BLaER1 treated with 17β-estradiol and CSF1 and Interleukin-3, amounts not matched to agents 10 nM and 100 nM (cell line): Measurements from ENCODE around the gene MPG.

Experiments
- H3K27ac ChIP-seq, 11 experiments: shearing (Covaris generic); formaldehyde crosslinking; 2 replicates each; pipeline ENCODE4 v1.8.1; 2022
- H3K27me3 ChIP-seq, 11 experiments: shearing (Covaris generic); formaldehyde crosslinking; 2 replicates each; pipeline ENCODE4 v1.8.1; 2022
- H3K36me3 ChIP-seq, 11 experiments: shearing (Covaris generic); formaldehyde crosslinking; 2 replicates each; pipeline ENCODE4 v1.8.1; 2022
- H3K4me1 ChIP-seq, 10 experiments: shearing (Covaris generic); formaldehyde crosslinking; 2 replicates each; pipeline ENCODE4 v1.8.1; 2022
- H3K4me2 ChIP-seq, 11 experiments: shearing (Covaris generic); formaldehyde crosslinking; 2 replicates each; pipeline ENCODE4 v1.8.1; 2022
- H3K4me3 ChIP-seq, 10 experiments: shearing (Covaris generic); formaldehyde crosslinking; 2 replicates each; pipeline ENCODE4 v1.8.1; 2022
- H3K9ac ChIP-seq, 11 experiments: shearing (Covaris generic); formaldehyde crosslinking; 2 replicates each; pipeline ENCODE4 v1.8.1; 2022
- H3K9me3 ChIP-seq, 11 experiments: shearing (Covaris generic); formaldehyde crosslinking; replicated peaks in 1 of 11; 2 replicates each; pipeline ENCODE4 v1.8.1; 2022
- H4K20me1 ChIP-seq, 11 experiments: shearing (Covaris generic); formaldehyde crosslinking; 2 replicates each; pipeline ENCODE4 v1.8.1; 2022
- Cebpa-rat ChIP-seq, 11 experiments: shearing (Covaris generic); IDR thresholded peaks; 2 replicates each; pipeline ENCODE4 v1.8.1; 2022

Gene MPG

DNA sequence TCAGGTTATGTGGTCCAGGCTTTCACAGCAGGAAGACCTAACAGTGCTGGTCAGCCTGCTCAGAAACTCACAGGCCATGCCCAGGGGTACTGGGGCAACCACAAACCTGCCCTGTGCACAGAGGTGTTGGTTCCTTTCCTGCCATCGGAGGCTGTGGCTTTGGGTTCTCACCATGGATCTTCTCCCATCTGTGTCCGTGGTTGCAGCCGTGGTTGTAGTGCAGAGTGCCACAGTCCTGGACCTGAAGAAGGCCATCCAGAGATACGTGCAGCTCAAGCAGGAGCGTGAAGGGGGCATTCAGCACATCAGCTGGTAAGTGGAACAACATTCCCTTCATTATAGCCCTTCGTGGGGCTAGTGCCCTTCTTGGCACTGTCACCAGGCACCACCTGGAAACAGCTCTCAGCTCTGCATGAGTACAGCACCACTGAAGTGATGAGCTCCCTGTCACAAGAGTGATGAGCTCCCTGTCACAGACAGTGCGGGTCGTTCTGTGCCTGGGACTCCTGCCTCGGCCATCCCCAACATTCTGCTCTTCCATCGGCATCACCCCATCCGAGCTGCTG is 22.4 kb upstream of the MPG start:
- Histone ChIP-seq H3K4me2 (peak overlapping the region in 10 of 11 experiments; percentile 83 to 98 (median 94); a peak in 11 of 22 replicates), H3K27ac (no peak overlapping the region), H4K20me1 (peaks cover 0 to 75% (median 43%) of the 10 kb centered on the region in 11 experiments; a peak in 18 of 22 replicates), H3K9me3 (no peaks in the 10 kb centered on the region), H3K4me3 (no peak overlapping the region; a peak in 1 of 20 replicates), H3K4me1 (peaks cover 35 to 46% (median 39%) of the 10 kb centered on the region in 10 experiments), H3K27me3 (no peaks in the 10 kb centered on the region), H3K9ac (peak overlapping the region in 4 of 11 experiments; percentile 83 to 91 (median 88); a peak in 6 of 22 replicates), H3K36me3 (peaks cover 48 to 70% (median 59%) of the 10 kb centered on the region in 11 experiments)
- TF ChIP-seq Cebpa-rat (IDR thresholded peaks at IDR 0.05), result no peak

DNA sequence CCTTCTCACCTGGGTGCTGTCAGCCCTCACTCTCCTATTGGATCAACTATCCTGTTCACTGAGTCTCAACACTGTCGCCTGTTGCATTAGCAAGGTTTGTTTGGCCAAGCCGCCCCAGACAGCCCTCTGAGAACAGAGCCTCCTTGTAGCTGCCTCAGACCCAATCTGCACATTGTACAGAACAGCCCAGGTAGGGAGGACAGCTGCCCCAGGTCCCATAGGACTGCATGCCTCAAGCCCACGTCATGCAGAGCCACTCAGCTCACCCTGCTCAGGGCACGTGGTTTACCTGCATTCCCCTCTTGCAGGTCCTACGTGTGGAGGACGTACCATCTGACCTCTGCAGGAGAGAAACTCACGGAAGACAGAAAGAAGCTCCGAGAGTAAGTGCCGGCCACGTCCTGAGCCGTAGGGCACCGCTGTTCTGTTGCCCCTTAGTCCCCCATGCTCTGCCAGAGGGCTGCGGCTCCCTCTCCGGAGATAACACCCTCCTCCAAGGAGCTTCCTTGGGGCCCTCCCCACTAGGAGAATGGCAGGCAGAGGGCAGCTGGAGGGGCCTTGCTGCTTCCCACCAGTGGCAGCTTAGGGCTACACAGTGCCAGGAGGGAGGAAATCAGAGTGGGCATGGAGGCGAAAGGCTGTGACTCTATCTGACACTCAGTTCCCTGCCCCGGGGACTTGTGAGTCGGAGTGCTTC is 21.6 kb upstream of the MPG start:
- TF ChIP-seq Cebpa-rat (IDR thresholded peaks at IDR 0.05), result no peak
- Histone ChIP-seq H4K20me1 (peaks cover 0 to 68% (median 36%) of the 10 kb centered on the region in 11 experiments; a peak in 17 of 22 replicates), H3K27me3 (no peaks in the 10 kb centered on the region), H3K4me2 (no peak overlapping the region), H3K4me3 (no peak overlapping the region), H3K4me1 (peaks cover 28 to 38% (median 32%) of the 10 kb centered on the region in 10 experiments), H3K36me3 (peaks cover 43 to 64% (median 51%) of the 10 kb centered on the region in 11 experiments), H3K9ac (peak overlapping the region in 1 of 11 experiments; percentile 83; a peak in 2 of 22 replicates), H3K9me3 (no peaks in the 10 kb centered on the region), H3K27ac (no peak overlapping the region)

DNA sequence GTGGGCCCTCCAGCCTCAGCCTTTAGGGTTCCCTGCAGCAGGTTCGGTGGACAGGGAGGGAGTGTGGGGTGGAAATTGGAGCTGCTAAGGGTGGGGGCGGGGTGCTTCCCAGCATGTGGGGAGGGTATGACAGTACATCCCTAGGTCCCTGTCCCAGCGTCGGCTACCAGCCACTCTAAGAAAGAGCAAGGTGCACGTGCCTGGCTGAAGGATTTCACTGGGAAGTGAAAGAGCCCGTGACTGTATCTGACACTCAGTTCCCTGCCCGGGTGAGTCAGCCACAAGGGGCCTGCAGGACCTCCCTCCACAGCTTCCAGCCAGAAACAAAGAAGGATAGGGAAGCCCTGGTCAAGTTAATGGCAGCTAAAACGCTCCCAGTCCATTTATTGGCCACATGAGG is 20.3 kb upstream of the MPG start:
- Histone ChIP-seq H3K9ac (no peak overlapping the region), H3K4me3 (no peak overlapping the region), H3K9me3 (no peaks in the 10 kb centered on the region), H3K4me2 (peak overlapping the region in 1 of 11 experiments; percentile 32; a peak in 1 of 22 replicates), H3K27ac (no peak overlapping the region), H3K27me3 (no peaks in the 10 kb centered on the region), H4K20me1 (peaks cover 0 to 57% (median 24%) of the 10 kb centered on the region in 11 experiments; a peak in 13 of 22 replicates), H3K36me3 (peaks cover 39 to 69% (median 52%) of the 10 kb centered on the region in 11 experiments), H3K4me1 (peaks cover 15 to 25% (median 18%) of the 10 kb centered on the region in 10 experiments)
- TF ChIP-seq Cebpa-rat (IDR thresholded peaks at IDR 0.05), result no peak

DNA sequence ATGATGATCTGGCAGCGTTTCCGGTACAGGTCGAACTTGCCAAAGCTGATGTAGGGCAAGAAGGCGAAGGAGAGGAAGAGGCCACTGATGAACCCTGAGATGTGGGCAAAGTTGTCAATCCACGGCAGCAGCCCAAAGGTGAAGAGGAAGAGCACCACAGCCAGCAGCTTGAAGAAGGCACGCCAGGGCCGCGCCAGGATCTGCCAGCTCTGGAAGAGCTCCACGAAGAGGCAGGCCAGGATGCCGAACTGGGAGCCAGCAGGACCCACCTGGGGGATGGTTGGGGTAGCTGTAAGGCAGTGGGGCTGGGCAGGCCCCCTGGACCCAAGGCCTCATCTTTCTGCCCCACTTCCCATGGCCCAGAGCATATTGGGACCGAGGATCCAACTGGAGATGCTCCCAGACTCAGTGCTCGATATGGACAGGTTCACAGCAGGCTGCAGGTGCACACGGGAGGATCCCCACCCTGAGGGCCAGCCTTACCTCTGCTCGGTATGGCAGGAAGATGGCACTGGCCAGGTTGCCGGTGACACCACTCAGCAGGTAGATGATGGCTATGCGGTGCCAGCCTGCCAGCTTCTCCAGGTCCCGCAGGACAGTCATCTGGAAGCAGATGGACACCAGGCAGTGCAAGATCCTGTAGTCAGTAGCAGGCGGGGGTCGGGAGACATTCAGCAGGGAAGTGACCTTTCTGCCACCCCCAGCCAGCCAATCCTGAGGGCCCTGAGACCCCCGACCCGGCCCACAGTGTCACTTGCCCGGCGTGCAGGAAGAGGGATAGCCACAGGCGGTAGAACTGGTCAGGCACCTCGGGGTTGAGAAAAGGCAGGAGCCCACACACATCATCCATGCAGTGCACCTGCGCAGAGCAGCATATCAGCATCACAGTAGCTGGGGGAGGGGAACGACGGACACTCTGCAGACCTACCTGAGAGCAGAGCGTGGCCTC is 19.3 kb upstream of the MPG start:
- Histone ChIP-seq H3K36me3 (peaks cover 39 to 80% (median 52%) of the 10 kb centered on the region in 11 experiments), H3K4me3 (no peak overlapping the region), H3K4me2 (no peak overlapping the region), H4K20me1 (peaks cover 0 to 63% (median 21%) of the 10 kb centered on the region in 11 experiments; a peak in 13 of 22 replicates), H3K27ac (no peak overlapping the region), H3K9me3 (no peaks in the 10 kb centered on the region), H3K27me3 (no peaks in the 10 kb centered on the region), H3K4me1 (peaks cover 18 to 26% (median 21%) of the 10 kb centered on the region in 10 experiments), H3K9ac (peak overlapping the region in 1 of 11 experiments; percentile 15; a peak in 1 of 22 replicates)
- TF ChIP-seq Cebpa-rat (IDR thresholded peaks at IDR 0.05), result no peak

DNA sequence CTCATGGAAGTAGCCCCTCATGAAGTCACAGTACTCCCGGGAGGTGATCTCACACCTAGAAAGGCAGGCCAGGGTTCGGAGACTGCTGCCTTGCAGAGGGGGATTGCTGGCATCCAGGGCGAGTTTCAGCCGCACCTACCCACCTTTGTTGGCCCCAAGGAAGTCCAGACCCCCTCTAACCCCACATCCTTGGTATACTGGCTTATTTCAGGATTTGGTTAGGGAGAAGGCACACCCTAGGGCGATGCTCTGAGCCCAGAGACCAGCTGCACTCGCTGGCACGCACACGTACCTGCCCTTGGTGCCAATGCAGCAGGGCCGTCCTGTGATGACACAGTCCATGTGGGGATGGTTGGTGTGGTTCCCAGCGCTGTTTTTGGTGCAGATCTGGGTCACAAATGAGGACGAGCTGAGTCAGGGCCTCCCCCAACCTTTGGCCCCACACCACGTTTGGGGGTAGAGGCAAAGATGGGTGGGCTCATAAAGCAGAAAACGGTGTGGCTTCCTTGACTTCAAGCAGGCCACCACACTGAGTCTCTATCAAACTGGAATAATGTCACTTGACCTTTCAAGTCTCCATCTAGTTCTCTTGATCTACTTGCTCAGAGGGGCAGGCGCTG is 18.5 kb upstream of the MPG start:
- no peak for TF ChIP-seq Cebpa-rat (IDR thresholded peaks at IDR 0.05)

DNA sequence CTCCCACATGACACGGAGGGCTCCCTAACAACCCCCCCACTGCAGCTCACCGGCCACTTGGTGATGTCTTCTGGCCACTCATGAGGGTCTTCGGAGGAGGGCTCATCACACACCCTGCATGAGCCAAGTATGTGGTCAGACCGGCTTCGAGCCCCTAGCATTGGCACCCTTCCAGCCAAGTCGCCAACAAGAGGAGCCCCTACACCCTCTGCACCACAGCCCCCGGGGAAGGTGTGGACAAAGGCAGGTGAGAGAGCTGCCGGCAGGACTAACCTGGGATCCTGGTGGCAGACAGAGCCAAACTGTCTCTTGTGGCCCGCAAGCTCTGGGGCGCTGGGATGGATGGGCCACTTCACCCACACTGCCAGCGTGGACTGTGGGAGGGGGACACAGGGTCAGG is 17.9 kb upstream of the MPG start:
- Histone ChIP-seq H3K27ac (no peak overlapping the region), H3K4me2 (no peak overlapping the region), H3K4me3 (no peak overlapping the region), H3K36me3 (peaks cover 38 to 90% (median 49%) of the 10 kb centered on the region in 11 experiments), H3K27me3 (no peaks in the 10 kb centered on the region), H3K9me3 (no peaks in the 10 kb centered on the region), H4K20me1 (peaks cover 0 to 71% (median 19%) of the 10 kb centered on the region in 11 experiments; a peak in 13 of 22 replicates), H3K4me1 (peaks cover 11 to 20% (median 14%) of the 10 kb centered on the region in 10 experiments; a peak in 19 of 20 replicates), H3K9ac (no peak overlapping the region)
- TF ChIP-seq Cebpa-rat (IDR thresholded peaks at IDR 0.05), result no peak

More for the DNA sequence above, 18.5 kb upstream of the MPG start:
- no peaks in the 10 kb centered on the region for H3K27me3 ChIP-seq
- no peak overlapping the region for H3K4me2 ChIP-seq
- peaks cover 0 to 71% (median 18%) of the 10 kb centered on the region in 11 experiments; a peak in 13 of 22 replicates for H4K20me1 ChIP-seq
- peak overlapping the region in 1 of 11 experiments; percentile 15; a peak in 1 of 22 replicates for H3K9ac ChIP-seq
- no peaks in the 10 kb centered on the region for H3K9me3 ChIP-seq
- H3K4me1 ChIP-seq, result peaks cover 17 to 26% (median 20%) of the 10 kb centered on the region in 10 experiments
- peaks cover 39 to 87% (median 52%) of the 10 kb centered on the region in 11 experiments for H3K36me3 ChIP-seq
- no peak overlapping the region for H3K27ac ChIP-seq
- no peak overlapping the region for H3K4me3 ChIP-seq

DNA sequence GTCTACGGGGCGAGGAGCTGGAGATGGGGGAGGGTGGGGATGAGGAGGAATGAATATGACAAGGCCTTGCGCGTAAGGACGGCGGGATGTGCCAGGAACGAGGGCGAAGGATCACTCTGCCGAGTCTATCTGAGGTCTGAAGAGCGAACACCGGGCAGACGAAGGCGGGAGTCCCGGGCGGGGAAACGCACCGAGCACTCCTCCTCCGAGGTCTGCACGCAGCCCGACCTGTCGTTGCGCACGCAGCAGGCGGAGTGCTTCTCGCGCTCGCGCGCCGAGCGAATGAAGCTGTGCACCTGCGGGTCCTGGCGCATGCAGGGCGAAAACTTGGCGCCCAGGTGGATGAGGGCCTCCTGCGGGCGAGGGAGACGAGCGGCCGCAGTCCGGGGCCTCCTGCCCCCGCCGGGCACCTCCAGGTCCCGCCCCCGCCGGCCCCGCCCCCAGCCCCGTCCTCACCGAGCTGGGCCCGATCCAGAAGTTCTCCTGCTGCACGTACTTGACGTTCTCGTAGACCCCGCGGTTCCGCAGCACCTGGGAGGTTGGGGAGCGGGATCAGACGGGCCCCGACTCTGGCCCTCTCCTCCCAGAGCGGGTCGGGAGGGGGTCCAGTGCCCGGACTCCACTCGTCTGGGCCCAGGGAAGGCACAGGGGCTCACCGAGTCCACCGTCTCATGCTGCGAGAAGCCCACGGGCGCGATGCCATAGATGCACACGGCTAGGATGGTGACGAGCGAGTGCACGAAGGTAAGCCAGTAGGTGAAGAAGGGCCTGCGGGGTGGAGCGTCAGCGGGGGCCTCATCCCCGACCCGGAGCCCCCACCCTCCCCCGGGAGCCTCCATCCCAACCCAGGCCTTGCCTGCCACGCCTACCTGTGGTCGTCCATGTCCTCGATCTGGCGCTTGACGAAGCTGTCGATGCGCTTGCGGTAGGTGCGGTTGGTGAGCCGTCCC is 16.8 kb upstream of the MPG start:
- Histone ChIP-seq H3K9me3 (no peaks in the 10 kb centered on the region), H3K36me3 (peaks cover 27 to 81% (median 39%) of the 10 kb centered on the region in 11 experiments), H3K9ac (no peak overlapping the region), H3K4me1 (peaks cover 9 to 25% (median 15%) of the 10 kb centered on the region in 10 experiments; a peak in 19 of 20 replicates), H3K4me2 (no peak overlapping the region), H3K27ac (no peak overlapping the region), H3K4me3 (no peak overlapping the region), H3K27me3 (no peaks in the 10 kb centered on the region), H4K20me1 (peaks cover 0 to 70% (median 15%) of the 10 kb centered on the region in 11 experiments; a peak in 12 of 22 replicates)
- TF ChIP-seq Cebpa-rat (IDR thresholded peaks at IDR 0.05), result no peak
